ENCODE measurements around the gene HMGA1.

GRCh38 chr6:34226731-34227586, 9.7 kb upstream of the HMGA1 start:
- TF ChIP-seq CTCF (IDR thresholded peaks at IDR 0.05; ENCODE audit: low read depth, low read length, poor library complexity, severe bottlenecking) (peak; percentile 17), EZH2phosphoT487 (IDR thresholded peaks at IDR 0.05; ENCODE audit: borderline replicate concordance, low read length) (no peak)
